ENCODE results near the gene SZRD1.

SZRD1 gene

GRCh38 chr1:16367968-16368890 lies 1.2 kb downstream of the SZRD1 start:
- no peak for DNase-seq

GRCh38 chr1:16369821-16370220 lies 2.8 kb downstream of the SZRD1 start:
- DNase-seq = no peak

- DNase-seq = peak; percentile 46
Measured at GRCh38 chr1:16371725-16372124, 4.7 kb downstream of the SZRD1 start.

- DNase-seq = no peak
Measured at GRCh38 chr1:16372535-16373285, 5.7 kb downstream of the SZRD1 start.

DNA sequence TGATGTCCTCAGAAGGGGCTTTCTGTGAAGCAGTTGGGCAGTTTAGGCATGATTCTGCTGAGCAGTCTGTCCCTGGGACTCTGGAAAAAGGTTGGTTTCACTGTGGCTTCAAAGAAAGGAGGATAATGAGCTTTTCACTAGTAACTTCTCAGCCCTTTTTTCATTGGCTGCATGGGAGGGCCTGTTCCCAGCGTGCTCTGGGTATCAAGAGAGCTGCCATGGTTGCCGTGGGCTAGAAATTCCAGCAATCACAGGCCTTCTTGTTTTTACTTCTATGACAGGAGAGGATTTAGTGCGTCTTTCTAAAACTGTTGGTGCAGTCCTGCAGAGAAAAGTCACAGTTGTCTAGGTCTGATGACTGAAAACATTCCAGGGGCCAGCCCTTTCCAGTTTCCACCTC lies 7.2 kb downstream of the SZRD1 start:
- DNase-seq = no peak

DNA sequence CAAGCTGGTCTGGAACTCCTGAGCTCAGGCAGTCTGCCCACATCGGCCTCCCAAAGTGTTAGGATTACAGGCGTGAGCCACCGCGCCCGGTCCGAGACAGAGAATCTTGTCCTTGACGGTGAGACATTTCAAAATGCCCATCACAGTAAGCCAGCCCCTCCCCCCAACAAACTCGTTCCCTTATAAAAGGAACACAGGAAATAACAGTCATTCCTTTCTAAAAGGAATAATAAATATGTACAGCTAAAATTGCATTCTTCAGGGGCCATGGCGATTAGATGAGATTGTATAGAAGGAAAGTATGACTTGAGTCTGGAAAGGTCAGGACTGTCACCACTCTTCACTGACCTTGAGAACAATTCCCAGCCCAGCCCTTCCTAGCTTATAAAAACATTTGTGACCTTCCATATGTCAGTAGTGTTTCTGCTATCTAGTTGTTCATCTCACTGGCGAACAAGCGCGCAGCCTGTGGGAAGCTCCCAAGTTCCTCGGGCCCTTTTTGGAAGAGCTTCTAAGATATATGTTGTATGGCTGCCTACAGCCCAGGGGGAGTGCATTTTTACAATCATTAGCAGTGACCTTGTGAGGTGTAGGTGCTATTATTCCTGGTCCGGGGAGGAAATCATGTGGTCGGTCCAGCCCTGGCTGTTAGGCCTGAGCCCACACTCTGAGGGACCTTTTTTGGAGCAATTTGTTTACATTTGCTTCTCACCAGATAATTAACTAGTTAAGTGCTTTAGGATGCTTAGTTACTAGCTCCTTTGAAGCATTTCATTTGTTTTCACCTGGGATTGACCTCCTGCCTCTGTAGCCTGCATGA lies 8.7 kb downstream of the SZRD1 start:
- DNase-seq = no peak

GRCh38 chr1:16376971-16377370 lies 9.9 kb downstream of the SZRD1 start:
- DNase-seq = no peak

DNA sequence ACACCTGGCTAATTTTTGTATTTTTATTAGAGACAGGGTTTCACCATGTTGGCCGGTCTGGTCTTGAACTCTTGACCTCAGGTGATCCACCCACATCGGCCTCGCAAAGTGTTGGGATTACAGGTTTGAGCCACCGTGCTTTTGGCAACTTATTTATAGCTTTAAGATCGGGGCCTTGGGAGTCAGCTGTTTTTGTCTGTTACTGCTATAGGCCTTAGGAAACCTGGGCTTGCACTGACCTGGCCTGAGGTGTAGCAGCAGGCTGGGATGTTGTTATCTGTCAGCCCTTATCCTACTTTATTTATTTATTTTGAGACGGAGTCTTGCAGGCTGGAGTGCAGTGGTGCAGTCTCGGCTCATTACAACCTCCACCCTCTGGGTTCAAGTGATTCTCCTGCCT lies 11.4 kb downstream of the SZRD1 start:
- no peak for DNase-seq

- DNase-seq = no peak
Measured at GRCh38 chr1:16380868-16381267, 13.8 kb downstream of the SZRD1 start.

DNA sequence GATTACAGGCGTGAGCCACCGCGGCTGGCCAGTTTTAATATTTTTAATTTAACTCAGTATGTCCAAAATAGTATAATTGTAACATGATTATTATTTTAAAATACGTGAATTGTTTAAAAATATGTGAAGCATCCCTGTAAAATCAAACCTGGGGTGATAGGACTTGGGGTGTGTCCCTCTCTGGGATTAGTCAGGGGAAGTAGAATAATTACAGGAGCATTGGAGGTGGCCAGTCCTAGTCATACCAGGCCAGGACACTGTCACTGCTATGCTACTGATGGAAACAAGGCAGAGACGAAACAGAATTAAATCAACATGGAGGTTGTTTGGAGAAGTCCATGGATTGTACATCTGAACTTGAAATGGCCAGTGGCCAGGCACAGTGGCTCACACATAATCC lies 16.8 kb downstream of the SZRD1 start:
- no peak for DNase-seq

- no peak for DNase-seq
Measured at GRCh38 chr1:16385659-16386453, 18.8 kb downstream of the SZRD1 start.

DNA sequence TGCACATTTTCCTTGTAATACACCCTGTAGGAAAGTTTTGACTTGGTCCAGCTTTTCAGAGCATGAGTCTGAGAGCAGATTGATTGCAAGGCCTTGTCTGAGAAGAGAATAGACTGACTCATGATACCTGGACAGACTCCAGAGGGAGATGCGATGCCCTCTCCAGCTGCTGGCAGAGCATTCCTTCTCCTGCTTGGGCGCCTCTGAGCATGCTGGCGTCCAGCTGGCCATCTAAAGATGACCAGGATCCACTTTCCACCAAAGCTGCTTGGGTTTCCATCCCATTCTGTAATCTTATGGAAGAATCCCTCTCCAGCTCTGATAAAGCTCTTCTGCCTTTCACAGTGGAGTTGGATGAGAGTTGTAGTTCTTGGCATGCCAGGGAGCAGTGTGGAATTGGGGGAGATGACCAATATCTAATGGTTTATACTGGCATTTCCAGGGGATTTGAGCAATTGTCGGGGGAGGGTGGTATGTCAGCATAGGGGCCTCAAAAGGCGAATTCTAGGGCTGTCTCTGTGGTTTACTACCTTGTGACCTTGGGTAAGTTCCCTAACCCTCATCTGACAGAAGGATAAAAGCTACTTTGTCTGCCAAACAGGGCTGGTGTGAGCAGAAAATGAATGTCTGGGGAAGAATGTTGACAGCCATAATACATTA lies 19.5 kb downstream of the SZRD1 start:
- peak; percentile 13 for DNase-seq

- DNase-seq = peak; percentile 24
Measured at GRCh38 chr1:16387201-16388188, 20.5 kb downstream of the SZRD1 start.

GRCh38 chr1:16391411-16391810 lies 24.4 kb downstream of the SZRD1 start:
- no peak for DNase-seq

- no peak for DNase-seq
Measured at GRCh38 chr1:16392740-16393569, 25.9 kb downstream of the SZRD1 start.

DNA sequence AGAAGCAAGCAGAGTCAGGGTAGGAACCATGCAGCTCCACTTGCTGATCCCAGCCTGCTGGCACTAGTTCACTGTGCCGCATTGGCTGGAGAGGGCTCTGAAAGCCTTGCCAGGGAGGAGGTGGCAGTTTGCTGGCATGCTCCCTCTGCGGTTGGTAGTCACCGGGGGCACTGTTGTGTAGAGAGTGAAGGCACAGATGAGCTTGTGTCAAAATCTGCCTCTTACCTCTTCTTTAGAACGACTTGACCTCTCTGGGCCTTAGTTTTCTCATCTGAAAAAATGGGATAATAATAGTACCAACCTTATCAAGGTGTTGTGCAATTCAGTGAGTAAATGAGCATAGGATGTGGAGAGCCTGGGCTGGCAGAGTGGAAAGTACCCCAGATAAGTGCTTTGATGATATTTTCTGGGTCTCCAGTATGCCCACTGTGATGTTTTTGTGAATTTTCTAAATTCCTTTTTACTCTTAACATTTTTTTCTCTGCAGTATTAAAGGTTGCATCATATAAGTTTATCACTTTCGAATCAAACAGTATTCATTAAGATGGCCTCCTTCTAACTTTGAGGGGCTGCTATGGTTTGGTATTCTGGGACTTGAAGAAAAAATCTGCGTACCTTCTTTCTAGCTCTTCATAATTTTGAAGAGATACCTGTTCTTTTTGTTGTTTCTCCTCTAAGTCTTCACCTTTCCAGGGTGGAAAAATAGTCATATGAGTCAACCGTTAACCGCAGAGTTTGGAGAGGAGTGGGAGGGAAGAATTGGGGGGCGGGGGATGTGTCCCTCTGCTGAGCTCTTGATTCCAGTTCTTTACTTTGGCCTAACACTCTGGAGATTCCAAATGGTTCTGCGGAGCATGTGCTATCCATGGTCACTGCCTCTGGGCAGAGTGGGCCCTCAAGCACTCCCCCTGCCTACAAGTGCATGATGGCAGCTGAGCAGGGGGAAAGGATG lies 26.8 kb downstream of the SZRD1 start:
- no peak for DNase-seq

DNA sequence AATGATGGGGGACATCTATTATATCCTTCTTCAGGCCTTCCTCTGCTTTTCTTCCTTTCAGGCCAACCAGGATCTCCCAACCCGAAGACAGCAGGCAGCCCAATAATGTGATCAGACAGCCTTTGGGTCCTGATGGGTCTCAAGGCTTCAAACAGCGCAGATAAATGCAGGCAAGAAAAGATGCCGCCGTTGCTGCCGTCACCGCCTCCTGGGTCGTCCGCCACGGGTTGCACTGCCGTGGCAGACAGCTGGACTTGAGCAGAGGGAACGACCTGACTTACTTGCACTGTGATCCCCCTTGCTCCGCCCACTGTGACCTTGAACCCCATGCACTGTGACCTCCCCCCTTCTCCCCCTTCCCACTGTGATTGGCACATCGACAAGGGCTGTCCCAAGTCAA lies 27.9 kb downstream of the SZRD1 start:
- DNase-seq = no peak

- no peak for DNase-seq
Measured at GRCh38 chr1:16396591-16396990, 29.5 kb downstream of the SZRD1 start.

All from CD4-positive, alpha-beta T cell treated with Interleukin-12 subunit alpha and Interleukin-12 subunit beta, for 1 hour (primary cell).